GM21723 (cell line): Measurements from ENCODE around the gene FLVCR2.
"Not testable (repeated sequence)": the region's sequence is repeated elsewhere in the genome, so short reads cannot be mapped to it uniquely, and the experiment has no call there.

Experiments
- ATAC-seq: cut with Tn5 transposase; IDR thresholded peaks from one replicate; pipeline ENCODE4 v1.9.1; 2021; ENCODE audit warnings: mild to moderate bottlenecking, moderate library complexity; ENCODE audit not compliant: unreplicated experiment

Gene FLVCR2

DNA sequence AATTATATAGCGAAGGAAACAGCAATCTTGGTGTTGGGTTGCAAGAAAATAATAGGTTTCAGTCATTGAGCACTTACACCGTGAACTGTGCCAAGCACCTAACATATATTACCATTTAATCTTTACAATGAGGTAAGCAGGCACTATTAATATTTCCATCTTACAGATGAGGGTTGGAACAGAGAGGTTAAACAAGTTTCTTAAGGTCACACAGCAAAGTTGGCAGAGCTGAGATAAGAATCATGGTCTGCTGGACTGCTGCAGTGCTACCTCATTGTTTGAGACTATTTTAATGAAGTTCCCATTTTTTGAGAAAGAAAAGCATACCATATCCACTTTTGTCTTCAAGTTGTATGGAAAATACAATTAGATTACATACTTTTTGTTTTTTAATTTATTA is 80.5 kb downstream of the FLVCR2 start:
- ATAC-seq: no peak

DNA sequence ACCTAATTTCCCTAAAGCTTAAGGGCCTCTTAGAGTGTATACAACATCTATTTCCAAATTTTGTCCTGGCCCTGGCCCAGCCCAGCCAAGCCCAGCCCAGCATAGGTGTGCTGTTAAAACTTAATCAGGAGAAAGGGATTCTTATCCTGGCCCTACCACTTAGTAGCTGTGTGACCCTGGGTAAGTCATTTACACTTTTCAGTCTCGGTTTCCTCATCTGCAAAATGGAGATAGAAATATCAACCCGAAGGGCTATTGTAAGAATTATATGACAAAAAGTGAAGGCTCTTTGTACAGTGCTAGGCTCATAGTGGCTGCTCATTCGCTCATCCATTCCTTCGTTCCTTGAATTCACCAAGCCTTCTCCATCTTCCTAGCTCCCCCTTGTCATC is 81.8 kb downstream of the FLVCR2 start:
- no peak for ATAC-seq

DNA sequence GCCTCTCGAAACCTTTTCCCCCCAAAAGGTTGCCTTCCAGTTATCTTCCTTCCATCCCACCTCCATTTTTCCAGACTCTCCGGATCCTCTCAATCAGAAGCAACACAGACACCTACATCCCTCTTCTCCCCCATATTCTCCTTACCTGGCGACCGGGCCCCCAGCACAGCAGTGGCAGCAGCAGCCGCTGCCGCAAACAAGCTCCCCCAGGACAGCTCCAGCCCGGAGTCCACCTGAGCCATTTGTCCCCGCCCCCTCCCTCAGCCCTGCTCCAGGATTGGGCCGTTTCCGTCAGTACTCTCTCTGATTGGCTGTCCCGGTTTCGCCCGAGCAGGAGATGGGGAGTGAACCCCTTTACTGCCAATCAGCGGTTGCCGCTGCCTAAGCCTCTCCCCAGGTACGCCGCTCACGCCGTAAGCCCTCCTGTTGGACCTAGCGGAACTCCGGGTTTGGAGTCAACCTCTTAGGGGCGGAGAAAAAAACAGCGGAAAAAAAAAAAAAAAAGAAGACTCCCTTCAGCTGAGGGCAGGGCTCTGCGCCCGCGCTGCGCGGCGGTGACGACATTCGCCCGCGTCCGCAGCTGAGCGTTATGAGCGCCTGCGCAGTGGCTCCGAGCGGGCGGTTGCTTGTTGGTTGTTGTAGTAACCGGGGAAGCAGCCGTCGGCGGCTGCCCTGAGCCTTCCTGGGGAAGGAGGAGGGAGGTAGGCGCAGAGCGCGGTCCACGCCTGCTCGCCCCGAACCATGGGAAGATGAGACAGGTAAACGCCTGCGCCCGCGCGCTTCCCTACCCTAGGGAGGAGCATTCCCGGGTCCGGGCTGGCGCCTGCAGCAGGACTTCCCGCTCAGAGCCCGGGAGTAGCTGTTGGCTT is 82.4 kb downstream of the FLVCR2 start, which contains the start of the genes ERG28 and TTLL5:
ERG28 (minus strand) TSS at position 247 of the 869 bp plus-strand sequence. CDS start 3,374 bp downstream, outside the sequence.
TTLL5 (plus strand) TSS at position 617 of the 869 bp plus-strand sequence. CDS start 1,904 bp downstream, outside the sequence.
- ATAC-seq: peak; percentile 96

DNA sequence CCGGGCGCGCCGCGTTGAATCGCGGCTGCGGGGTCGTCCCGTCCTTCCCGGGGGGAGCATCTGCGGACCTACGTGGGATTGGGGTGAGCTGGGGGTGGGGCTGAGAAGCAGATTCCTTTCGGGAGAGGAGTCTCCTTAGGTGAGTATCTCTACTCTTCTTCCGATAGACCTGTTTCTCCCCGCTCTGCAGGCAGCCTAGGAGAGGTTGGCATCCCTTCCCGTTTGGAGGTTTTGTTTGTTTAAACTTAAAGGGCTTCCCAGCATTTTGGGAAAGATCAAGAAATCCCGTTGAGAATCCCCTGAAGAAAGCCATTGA is 83.0 kb downstream of the FLVCR2 start:
- ATAC-seq: no peak

DNA sequence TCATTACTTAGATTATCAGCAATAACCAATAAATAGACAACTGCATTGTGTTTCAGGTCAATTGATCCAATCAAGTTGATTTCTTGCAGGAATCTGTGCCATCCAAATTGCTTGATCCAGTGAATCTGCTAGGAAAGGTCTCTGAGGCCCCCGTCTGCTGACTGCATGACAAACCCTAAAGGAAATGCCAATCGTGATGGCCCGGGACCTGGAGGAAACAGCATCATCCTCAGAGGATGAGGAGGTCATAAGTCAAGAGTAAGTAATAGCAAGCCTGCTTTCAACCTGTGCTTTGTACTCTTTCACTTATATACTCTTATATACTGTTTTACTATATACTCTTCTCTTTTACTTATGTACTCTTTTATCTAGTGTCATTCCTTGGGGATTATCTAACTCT is 84.5 kb downstream of the FLVCR2 start:
- ATAC-seq: no peak

DNA sequence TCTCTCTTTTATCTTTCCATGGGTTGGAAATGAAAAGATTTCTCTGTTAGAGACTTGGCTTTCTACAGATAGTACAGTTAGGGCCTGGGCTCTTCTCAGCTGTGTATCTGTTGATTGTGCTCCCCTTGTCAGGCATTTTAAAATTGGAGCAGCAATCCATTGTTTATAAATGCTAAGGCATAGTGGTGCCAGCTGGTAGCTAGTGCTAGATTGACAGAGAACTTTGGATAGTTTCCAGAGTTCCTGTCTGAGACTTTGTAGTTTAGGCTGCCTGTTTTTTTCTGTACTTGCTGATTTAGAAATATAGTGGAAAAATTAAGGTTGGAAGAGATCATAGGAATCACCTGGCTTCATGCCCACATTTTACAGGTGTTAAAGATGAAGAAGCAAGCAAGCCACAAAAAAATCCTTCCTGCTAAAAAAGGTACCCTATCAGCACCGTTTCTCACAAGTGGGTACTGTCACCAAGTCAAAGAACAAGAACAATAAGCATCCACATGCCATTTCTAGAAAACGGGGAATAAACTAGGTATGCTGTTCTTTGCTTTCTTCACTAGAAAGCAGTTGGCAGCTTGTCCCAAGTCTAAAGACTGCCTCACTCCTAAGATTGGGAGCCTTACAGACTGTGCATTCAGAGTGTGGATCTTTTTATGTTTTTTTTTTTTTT is 88.8 kb downstream of the FLVCR2 start:
- no peak for ATAC-seq

DNA sequence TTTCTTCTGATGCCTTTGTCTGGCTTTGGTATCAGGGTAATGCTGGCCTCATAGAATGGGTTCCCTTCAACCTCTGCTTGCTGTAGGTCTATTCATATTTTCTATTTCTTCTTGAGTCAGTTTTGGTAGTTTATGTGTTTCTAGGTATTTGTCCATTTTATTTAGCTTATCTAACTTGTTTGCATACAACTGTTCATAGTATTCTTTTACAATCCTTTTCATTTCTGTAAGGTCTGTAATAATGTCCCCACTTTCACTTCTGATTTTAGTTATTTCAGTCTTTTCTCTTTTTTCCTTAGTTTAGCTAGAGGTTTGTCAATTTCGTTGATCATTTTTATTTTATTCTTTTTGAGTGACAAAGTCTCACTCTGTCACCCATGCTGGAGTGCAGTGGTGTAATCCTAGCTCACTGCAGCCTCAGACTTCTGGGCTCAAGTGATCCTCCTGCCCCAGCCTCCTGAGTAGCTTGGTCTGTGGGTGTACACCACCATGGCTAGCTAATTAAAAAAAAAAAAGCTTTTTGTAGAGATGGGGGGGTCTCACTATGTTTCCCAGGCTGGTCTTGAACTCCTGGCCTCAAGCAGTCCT is 94.3 kb downstream of the FLVCR2 start:
- no peak for ATAC-seq

DNA sequence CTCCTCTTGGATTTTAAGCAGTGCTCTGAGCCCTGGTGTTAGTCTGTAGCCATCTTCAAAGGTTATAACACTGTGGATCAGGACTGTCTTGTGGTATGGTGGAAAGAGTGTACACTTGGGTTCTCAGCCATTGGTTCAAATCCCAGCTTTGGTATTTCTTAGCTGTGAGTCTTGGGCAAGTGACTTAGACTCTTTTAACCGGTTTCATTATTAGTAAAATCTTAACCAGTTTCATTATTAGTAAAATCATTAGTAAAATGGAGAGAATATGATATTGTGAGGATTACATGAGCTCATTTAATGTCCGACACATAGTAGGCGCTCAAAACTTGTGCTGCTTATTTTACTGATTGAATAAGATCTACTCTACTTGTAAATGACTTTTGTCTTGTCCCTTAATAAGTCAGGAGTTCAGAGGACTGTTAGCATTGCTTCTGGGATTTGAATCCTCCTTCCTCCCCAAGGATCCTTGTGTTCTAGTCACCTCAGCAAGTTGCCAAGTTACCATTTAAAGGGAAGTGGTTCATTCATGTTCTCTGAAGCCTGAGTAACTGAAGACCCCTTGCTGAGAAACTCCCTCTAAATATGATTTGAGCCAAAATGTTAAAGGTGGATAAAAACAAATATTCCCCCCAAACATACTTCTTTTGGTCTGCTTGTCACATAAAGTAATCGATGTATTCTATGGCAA is 95.1 kb downstream of the FLVCR2 start:
- ATAC-seq: no peak

DNA sequence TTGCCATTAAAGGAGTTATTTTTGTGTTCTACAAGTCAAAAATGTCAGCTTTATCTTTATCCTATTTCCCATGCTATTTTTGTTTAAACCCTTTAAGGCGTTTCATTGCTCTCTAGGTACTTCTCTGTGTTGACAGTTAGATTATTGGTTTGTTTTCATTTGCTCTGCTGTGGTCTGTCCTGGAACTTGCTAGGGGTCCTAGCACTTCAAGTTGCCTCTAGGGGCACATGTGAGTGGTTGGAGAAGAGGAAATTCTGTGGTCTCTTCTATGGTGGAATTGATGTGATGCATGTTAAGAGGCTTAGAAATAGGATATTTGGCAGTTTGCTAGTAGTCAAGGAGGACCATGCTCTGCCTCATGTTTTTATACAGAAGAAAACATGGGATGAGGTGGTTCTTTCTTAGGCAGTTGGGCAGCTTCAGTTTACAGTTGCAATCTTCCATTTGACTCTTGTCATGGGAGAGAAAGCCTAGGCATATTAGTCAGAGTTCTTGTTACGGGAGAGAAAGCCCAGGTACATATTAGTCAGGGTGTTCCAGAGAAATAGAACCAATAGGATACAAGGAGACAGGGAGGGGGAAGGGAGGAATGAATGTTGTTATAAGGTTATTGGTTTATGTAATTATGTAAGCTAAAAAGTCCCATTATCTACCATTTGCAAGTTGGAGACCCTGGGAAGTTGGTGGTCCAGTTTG is 97.0 kb downstream of the FLVCR2 start:
- no peak for ATAC-seq

DNA sequence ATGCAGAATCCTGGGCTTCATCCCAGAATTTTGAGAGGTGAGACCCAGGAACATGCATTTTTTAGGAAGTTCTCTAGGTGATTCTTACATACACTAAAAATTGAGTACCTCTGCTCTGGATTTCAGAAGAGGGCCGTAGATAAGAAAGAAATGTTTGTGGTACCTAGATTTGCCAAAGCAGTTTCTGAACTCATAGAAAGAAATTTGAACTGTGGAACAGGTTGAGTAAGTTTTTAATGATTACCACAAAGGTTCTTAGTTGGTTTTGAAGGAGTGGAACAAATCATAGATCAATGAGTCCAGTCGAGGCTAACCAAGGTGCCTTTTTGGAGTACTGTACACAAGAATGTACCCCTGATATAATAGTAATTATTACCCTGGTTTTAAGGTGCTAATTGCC is 107.5 kb downstream of the FLVCR2 start:
- no peak for ATAC-seq

DNA sequence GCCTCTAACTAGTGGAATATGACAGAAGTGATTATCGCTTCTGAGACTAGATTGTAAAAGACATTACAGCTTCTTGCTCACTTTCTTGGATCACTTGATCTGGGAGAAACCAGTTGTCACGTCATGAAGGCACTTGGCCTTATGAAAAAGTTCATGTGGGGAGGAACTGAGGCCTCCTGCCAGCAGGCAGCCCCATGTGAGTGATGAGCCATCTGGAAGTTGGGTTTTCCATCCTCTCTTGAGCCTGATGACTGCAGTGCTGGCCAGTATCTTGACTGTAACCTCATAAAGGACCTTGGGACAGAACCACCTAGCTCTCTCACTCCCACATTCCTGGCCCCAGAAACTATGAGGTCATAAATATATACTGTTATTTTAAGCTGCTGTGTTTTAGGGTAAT is 110.6 kb downstream of the FLVCR2 start:
- no peak for ATAC-seq

DNA sequence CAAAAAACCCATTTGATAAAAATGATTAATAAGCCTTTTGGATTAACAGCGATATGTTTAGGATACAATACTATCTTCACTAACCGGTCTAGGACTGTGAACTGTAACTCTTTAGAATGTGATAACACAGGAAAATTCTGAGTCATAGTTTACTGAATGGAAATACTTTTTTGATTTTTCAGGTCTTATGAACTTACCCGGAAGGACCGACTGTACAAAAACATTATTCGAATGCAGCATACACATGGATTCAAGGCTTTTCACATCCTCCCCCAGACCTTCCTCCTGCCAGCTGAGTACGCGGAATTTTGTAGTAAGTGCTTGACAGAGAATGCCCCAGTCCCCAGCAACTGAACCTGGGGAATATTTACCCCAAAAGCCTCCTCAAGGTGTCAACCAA is 111.6 kb downstream of the FLVCR2 start:
- no peak for ATAC-seq

DNA sequence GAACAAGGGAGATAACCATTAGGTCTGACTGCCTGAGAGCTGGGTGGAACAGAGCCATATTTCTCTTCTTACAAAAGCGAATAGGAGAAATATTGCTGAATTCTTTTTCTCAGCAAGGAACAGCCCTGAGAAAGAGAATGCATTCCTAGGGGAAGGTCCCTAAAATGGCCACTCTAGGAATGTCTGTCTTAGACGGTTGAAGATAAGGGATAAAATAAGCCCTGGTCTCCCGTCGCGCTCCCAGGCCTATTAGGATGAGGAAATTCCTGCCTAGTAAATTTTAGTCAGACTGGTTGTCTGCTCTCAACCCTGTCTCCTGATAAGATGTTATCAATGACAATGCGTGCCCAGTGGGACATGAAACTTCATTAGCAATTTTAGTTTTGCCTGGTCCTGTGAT is 116.6 kb downstream of the FLVCR2 start:
- not testable (repeated sequence) for ATAC-seq

DNA sequence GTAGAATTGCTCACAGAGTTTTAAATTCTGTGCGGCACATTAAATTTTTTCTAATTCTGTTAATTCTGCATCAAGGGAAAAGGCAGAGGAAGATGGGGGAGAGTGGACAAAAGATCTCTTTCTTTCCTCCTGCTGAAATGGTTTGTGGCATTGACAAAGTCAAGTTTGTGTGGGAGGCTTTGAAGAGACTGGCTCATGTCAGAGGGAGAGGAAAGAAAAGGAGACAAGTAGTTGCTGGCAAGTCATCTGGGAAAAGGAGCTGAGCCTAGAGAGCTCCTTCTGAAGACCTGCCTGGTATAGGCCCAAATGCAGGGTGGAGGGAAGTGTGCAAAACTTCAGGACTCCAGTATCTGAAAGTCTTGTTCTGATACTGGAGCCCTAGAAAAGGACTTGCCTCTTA is 119.0 kb downstream of the FLVCR2 start:
- no peak for ATAC-seq
